Left renal cortex interstitium (tissue), 4 donors: ENCODE data around the gene SELENON. TPM values are rescaled to one million over a fixed set of nuclear protein-coding genes. Genes with fewer than 3 reads are reported as not detected.

ENCODE experiments used
- DNase-seq, 4 donors: peaks; one replicate each; pipeline ENCODE4 v3.0.0-alpha.2; 2013; ENCODE audit warnings: low read depth in 4 of 4, low spot score in 2 of 4, missing footprints in 1 of 4
- polyA plus RNA-seq, 4 donors: library from polyadenylated mRNA; unstranded; fragments of 120-200 nt; gene quantifications; one replicate each; pipeline ENCODE4 v1.2.1, GENCODE V29; 2013; ENCODE audit not compliant: insufficient read length in 4 of 4

Gene SELENON, protein sequence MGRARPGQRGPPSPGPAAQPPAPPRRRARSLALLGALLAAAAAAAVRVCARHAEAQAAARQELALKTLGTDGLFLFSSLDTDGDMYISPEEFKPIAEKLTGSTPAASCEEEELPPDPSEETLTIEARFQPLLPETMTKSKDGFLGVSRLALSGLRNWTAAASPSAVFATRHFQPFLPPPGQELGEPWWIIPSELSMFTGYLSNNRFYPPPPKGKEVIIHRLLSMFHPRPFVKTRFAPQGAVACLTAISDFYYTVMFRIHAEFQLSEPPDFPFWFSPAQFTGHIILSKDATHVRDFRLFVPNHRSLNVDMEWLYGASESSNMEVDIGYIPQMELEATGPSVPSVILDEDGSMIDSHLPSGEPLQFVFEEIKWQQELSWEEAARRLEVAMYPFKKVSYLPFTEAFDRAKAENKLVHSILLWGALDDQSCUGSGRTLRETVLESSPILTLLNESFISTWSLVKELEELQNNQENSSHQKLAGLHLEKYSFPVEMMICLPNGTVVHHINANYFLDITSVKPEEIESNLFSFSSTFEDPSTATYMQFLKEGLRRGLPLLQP
- polyA plus RNA-seq, result 10 to 100 TPM; 76.3 to 93.2 (median 82.8) TPM

GRCh38 chr1:25799935-25800702 lies at the start of gene SELENON:
TSS of gene SELENON (plus strand) at chr1:25800193. CDS start at chr1:25800231, 38 bp downstream.
- DNase-seq, result peak in 1 of 4 donors; percentile 43

GRCh38 chr1:25750923-25751605 lies 48.9 kb upstream of the SELENON start:
- no peak for DNase-seq

GRCh38 chr1:25754470-25755181 lies 45.4 kb upstream of the SELENON start:
- DNase-seq, result no peak

GRCh38 chr1:25755475-25756125 lies 44.4 kb upstream of the SELENON start:
- DNase-seq, result no peak

DNA sequence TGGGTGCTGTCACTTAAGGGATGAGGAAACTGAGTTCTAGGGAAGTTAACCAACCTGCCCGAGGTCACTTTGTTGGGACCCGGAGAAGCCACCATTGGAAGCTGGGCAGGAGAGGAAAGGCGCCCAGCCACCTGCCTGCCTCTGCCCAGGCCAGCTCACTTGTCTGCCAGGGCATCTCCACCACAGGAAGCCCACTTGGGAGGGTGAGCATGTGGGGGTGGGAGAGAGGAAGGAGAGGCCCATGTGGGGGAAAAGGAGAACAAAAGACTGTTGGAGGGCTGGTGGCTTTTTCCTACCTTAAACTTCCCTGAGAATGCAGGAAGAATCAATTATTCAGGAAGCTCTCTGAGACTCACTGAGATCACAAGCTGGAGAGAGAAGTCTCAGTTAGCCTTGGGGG lies 43.8 kb upstream of the SELENON start:
- DNase-seq, result no peak

- DNase-seq, result no peak
These were observed 42.7 kb upstream of the SELENON start for GRCh38 chr1:25757151-25757845.

- no peak for DNase-seq
These were observed 42.2 kb upstream of the SELENON start for GRCh38 chr1:25757846-25758185.

DNA sequence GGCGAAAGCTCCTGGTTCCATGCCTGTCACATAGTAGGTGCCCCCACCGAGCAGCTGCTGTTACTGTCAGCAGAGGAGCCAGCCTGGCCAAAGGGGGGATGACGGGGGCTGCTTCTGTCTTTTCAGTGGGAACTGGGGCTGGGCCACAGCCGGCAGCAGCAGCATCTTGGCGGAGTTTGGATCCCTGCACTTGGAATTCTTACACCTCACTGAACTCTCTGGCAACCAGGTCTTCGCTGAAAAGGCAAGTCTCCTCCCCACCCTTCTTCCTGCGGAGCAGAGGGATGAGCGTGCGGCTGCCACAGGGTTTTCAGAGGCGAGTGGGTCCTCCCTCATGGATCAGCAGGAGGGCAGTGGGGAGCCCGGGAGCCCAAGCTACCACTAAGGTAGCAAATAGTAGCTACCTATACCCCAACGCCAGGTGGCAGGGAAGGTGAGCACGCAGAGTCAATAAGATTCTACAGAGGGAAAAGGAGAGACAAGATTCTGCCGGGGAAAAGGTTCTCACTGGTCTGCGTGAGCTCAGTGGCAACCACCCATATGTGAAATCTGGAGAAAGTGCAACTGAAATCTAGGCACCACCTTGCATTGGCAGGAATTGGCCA lies 41.4 kb upstream of the SELENON start:
- no peak for DNase-seq

- no peak for DNase-seq
These were observed 39.8 kb upstream of the SELENON start for GRCh38 chr1:25760122-25760719.

DNA sequence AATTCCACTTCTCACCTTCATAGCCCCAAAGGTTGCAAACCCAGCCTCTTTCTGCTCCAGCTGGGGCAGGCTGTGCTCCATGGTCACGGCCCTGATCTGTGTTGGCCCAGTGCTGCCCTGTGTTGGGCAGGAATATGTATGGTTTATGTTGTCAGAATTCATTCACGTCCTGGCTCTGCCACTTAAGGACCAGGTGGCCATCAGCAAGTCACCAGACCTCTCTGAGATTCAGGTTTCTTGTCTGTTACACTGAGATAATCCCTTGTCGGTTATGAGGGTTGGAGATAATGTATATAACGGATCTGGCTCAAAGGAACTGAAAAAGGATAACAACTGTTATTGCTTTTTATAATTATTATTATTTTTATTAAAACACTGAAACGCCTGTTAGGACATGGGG lies 39.1 kb upstream of the SELENON start:
- DNase-seq, result no peak

GRCh38 chr1:25763493-25763892 lies 36.5 kb upstream of the SELENON start:
- DNase-seq, result no peak

GRCh38 chr1:25765136-25765922 lies 34.7 kb upstream of the SELENON start:
- no peak for DNase-seq

GRCh38 chr1:25765923-25766589 lies 33.9 kb upstream of the SELENON start:
- DNase-seq, result no peak

DNA sequence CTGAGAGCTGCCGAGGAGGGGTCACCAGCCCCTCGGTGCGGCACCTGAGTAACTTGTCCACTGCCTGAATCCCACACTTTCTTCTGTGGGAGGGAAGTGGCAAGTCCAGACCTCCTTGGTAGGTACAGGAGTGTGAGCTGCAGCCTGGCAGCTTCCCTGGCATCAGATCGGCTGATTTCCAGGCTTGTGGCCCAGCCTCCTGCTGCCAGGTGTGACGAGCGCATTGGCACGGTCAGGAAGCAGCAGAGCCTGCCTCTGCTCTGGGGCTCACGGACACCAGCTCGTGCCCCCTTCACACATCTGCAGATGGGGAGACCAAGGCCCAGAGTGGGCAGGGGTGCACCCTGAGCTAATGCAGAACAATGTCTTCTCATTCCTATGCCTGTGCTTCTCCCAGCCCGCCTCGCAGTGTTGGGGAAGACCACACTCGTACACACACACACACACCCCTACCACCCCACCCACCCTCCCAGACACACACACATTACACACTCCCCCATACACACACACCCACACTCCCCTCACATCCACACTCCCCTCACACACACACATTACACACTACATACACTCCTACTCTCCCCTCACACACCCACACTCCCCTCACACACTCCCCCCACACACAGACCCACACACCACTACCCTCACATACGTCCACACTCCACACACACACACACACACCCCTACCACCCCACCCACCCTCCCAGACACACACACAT lies 33.1 kb upstream of the SELENON start:
- DNase-seq, result no peak

GRCh38 chr1:25767437-25767770 lies 32.6 kb upstream of the SELENON start:
- no peak for DNase-seq

DNA sequence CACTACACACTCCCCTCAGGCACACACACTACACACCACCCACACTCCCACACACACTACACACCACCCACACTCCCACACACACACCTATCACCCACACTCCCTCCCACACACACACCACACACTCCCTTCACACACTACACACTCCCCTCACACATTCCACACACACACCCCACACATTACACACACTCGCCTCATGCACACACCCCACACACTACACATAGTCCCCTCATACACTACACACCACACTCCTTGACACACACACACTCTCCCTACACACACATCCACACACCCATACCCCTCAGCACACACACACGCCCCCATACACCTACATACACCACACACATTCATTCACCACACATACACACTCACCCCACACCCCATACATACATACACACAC lies 31.0 kb upstream of the SELENON start:
- DNase-seq, result no peak
